WTC11 (cell line): Measurements from ENCODE around the gene KRTAP10-2. TPM values are rescaled to one million over a fixed set of nuclear protein-coding genes. Genes with fewer than 3 reads are reported as not detected.

Experiments used
- AFF4 ChIP-seq: sonication (generic); formaldehyde crosslinking; IDR thresholded peaks from 2 replicates; pipeline ENCODE4 v1.8.1; 2023; ENCODE audit warnings: mild to moderate bottlenecking, missing genetic modification reagents, borderline replicate concordance
- ATF3 ChIP-seq: sonication (generic); formaldehyde crosslinking; conservative IDR thresholded peaks from 2 replicates; pipeline ENCODE4 v1.8.1; 2022; ENCODE audit warnings: mild to moderate bottlenecking, missing genetic modification reagents
- CREB1 ChIP-seq: sonication (generic); formaldehyde crosslinking; IDR thresholded peaks from 2 replicates; pipeline ENCODE4 v1.8.0; 2023; ENCODE audit warnings: mild to moderate bottlenecking, missing genetic modification reagents
- E2F4 ChIP-seq: sonication (generic); formaldehyde crosslinking; IDR thresholded peaks from 2 replicates; pipeline ENCODE4 v1.8.1; 2022; ENCODE audit warnings: low read depth, mild to moderate bottlenecking, moderate library complexity, missing genetic modification reagents, borderline replicate concordance
- ETV6 ChIP-seq: sonication (generic); formaldehyde crosslinking; IDR thresholded peaks from 2 replicates; pipeline ENCODE4 v1.8.1; 2022; ENCODE audit warnings: mild to moderate bottlenecking, missing genetic modification reagents
- FOXP4 ChIP-seq: sonication (generic); formaldehyde crosslinking; IDR thresholded peaks from 2 replicates; pipeline ENCODE4 v1.8.0; 2022; ENCODE audit warnings: mild to moderate bottlenecking, missing genetic modification reagents
- HMGXB4 ChIP-seq: sonication (generic); formaldehyde crosslinking; IDR thresholded peaks from 2 replicates; pipeline ENCODE4 v1.8.1; 2023; ENCODE audit warnings: mild to moderate bottlenecking, moderate library complexity, missing genetic modification reagents
- MAX ChIP-seq: sonication (generic); formaldehyde crosslinking; IDR thresholded peaks from 2 replicates; pipeline ENCODE4 v1.8.0; 2022; ENCODE audit warnings: mild to moderate bottlenecking, missing genetic modification reagents
- NR2C2 ChIP-seq: sonication (generic); formaldehyde crosslinking; IDR thresholded peaks from 2 replicates; pipeline ENCODE4 v1.8.0; 2022; ENCODE audit warnings: mild to moderate bottlenecking, missing genetic modification reagents
- ZMAT4 ChIP-seq: fragments of 250-450 bp; sonication (Bioruptor Pico); IDR thresholded peaks from 2 replicates; pipeline ENCODE4 v1.9.0; 2021; ENCODE audit warnings: mild to moderate bottlenecking
- ZNF121 ChIP-seq: sonication (generic); formaldehyde crosslinking; IDR thresholded peaks from 2 replicates; pipeline ENCODE4 v1.8.0; 2023; ENCODE audit warnings: missing genetic modification reagents
- ZNF416 ChIP-seq: fragments of 250-450 bp; sonication (Bioruptor Pico); IDR thresholded peaks from 2 replicates; pipeline ENCODE4 v1.9.0; 2021; ENCODE audit warnings: mild to moderate bottlenecking, inconsistent platforms
- ZNF423 ChIP-seq: fragments of 250-450 bp; sonication (Bioruptor Pico); IDR thresholded peaks from 2 replicates; pipeline ENCODE4 v2.1.2; 2022; ENCODE audit warnings: mild to moderate bottlenecking, moderate library complexity
- ZNF425 ChIP-seq: fragments of 250-450 bp; sonication (Bioruptor Pico); conservative IDR thresholded peaks from 2 replicates; pipeline ENCODE4 v1.9.0; 2021; ENCODE audit warnings: mild to moderate bottlenecking
- total RNA-seq: library from RNA; stranded (reverse); gene quantifications from 3 replicates; pipeline ENCODE4 v1.2.3, GENCODE V29; 2021

Gene KRTAP10-2
- total RNA-seq, 1 experiment from 2014 or later, result not detected

GRCh38 chr21:44510508-44511218 lies 40.6 kb downstream of the KRTAP10-2 start (continued):
- TF ChIP-seq E2F4 (CRISPR knock-in tag) (no peak), ETV6 (CRISPR knock-in tag) (no peak; the same call in 1 of the 2 replicates), ZNF425 (CRISPR knock-in tag) (no peak), FOXP4 (CRISPR knock-in tag) (0 out of 2 replicates have a peak, but pooled peaks have one; percentile 45), MAX (CRISPR knock-in tag) (peak; percentile 71), ATF3 (CRISPR knock-in tag) (no peak), NR2C2 (CRISPR knock-in tag) (no peak), ZNF121 (CRISPR knock-in tag) (no peak), ZMAT4 (no peak), AFF4 (CRISPR knock-in tag) (no peak), ZNF423 (peak; percentile 27; the same call in 1 of the 2 replicates), ZNF416 (CRISPR knock-in tag) (no peak), HMGXB4 (CRISPR knock-in tag) (peak; percentile 77; the same call in 1 of the 2 replicates), CREB1 (no peak)
